Measurements from ENCODE around the gene PSG6.

DNA sequence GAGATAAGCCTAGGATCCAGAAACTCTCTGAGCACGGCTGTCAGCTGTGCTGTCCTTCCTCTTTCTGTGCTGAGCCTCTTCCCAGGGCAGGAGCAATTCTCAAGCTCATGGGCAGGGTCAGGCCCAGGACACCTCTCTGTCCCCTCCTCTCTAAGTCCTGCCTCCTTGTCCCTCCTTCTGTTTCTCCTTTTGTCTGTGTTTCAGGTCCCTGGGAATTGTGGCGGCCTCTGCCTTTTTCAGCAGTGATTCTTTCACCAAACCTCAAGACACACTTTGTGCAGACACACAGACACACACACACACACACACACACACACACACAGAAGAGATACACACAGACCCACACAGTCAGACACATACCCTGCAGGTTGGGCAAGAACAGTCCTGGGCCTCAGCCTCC, 38.1 kb downstream of the PSG6 start, which contains the start of gene PSG1:
- TF ChIP-seq, protein P1, sequence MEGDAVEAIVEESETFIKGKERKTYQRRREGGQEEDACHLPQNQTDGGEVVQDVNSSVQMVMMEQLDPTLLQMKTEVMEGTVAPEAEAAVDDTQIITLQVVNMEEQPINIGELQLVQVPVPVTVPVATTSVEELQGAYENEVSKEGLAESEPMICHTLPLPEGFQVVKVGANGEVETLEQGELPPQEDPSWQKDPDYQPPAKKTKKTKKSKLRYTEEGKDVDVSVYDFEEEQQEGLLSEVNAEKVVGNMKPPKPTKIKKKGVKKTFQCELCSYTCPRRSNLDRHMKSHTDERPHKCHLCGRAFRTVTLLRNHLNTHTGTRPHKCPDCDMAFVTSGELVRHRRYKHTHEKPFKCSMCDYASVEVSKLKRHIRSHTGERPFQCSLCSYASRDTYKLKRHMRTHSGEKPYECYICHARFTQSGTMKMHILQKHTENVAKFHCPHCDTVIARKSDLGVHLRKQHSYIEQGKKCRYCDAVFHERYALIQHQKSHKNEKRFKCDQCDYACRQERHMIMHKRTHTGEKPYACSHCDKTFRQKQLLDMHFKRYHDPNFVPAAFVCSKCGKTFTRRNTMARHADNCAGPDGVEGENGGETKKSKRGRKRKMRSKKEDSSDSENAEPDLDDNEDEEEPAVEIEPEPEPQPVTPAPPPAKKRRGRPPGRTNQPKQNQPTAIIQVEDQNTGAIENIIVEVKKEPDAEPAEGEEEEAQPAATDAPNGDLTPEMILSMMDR (IDR thresholded peaks at IDR 0.05): no peak
- TF ChIP-seq EP300 (IDR thresholded peaks at IDR 0.05) (no peak), POLR2A (IDR thresholded peaks at IDR 0.05) (no peak)
